Suprapubic skin (tissue), 3 donors: ENCODE results near the gene ABCB11.

Experiments
- POLR2A ChIP-seq, 2 donors: fragments of 450-650 bp; IDR thresholded peaks; one replicate each; pipeline ENCODE4 v1.6.1; 2017; ENCODE audit warnings: antibody characterized with exemption in 2 of 2, mild to moderate bottlenecking in 2 of 2, moderate library complexity in 2 of 2
- TF ChIP-seq, protein P1 (sequence below), 2 donors: fragments of 200-600 bp in 1 of 2; fragments of 450-650 bp in 1 of 2; sonication (generic) in 1 of 2; IDR thresholded peaks; one replicate each; pipeline ENCODE4 v1.5.1; 2016 to 2019; ENCODE audit warnings: antibody characterized with exemption in 2 of 2, mild to moderate bottlenecking in 1 of 2, moderate library complexity in 1 of 2

DNA sequence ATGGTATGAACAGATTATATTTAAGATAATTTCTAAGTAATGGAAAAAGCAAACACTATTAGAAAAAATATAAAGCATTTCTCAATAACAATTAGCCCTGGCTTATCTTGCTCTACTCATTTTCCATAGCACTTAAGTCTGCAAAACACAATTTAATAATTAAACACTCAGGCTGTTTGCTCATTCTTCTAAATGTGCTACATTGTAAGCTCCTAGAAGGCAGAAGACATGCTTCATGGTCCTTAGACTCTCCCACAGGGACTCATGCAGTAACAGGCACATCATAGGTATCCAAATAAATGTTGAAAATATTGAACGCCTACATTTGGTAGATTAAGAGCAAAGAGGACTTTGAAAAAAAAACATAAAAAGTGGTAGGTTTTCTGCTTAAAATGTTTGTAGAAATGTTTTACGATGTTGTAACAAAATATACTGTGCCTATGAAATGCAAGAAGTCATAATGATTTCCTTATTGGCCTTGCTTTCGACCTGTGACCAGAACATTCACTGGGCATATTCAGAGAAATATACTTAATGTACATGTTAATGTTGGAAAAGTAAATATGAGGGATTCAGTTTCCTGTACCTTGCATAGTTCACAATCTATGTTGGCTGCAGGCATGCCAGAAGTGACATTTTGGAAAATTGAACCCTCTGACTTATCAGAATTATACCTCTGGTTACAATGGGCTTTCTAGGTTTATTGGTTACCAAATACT is 102.9 kb downstream of the ABCB11 start:
- TF ChIP-seq POLR2A (IDR thresholded peaks at IDR 0.05) = no peak
- TF ChIP-seq, protein P1, sequence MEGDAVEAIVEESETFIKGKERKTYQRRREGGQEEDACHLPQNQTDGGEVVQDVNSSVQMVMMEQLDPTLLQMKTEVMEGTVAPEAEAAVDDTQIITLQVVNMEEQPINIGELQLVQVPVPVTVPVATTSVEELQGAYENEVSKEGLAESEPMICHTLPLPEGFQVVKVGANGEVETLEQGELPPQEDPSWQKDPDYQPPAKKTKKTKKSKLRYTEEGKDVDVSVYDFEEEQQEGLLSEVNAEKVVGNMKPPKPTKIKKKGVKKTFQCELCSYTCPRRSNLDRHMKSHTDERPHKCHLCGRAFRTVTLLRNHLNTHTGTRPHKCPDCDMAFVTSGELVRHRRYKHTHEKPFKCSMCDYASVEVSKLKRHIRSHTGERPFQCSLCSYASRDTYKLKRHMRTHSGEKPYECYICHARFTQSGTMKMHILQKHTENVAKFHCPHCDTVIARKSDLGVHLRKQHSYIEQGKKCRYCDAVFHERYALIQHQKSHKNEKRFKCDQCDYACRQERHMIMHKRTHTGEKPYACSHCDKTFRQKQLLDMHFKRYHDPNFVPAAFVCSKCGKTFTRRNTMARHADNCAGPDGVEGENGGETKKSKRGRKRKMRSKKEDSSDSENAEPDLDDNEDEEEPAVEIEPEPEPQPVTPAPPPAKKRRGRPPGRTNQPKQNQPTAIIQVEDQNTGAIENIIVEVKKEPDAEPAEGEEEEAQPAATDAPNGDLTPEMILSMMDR (IDR thresholded peaks at IDR 0.05) = no peak
